Inflammatory macrophage (primary cell): ENCODE results near the gene CIDEB.
A peak's percentile ranks its signal among the peaks of the same experiment; 100 is the strongest.

ENCODE experiments used
- DNase-seq, 2 donors: peaks; one replicate each; pipeline ENCODE4 v3.0.0-alpha.2; 2020 to 2022

Gene CIDEB

DNA sequence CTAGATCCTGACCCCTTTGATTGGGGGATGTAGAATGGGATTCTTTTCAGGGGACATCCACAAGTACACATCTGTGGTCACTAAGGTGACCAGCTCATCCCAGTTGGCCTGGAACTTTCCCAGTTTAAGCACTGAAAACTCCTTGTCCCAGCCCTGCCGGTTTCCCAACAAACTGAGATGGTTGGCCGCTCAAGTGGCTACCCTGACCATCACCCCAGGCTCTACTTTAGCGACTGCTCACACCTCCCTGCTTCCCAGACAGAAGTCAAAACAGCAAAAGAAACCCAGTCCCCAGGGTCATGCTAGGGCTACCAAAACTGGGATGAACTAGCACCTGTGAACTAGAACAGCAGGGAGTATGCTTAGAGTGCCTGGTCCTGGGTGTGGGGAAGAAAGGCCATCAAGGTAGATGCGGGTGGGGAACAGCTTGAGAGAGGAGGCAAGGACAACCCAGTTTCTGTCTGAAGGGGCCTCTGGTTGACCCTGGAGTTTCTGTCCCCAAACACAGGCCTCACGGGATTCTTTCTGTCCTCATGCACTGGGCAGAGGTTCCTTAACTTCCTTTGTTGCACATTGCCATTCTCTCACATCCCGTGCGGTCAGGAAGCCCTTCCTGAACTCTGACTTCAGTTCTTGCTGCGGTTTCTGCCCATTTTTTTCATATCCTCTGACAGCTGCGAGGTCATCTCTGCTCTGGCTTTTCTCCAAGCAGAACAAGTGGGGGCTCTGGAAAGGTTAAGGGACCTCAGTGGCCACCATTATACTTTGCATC, 5.1 kb upstream of the CIDEB start:
- DNase-seq: peak; percentile 88 to 89

DNA sequence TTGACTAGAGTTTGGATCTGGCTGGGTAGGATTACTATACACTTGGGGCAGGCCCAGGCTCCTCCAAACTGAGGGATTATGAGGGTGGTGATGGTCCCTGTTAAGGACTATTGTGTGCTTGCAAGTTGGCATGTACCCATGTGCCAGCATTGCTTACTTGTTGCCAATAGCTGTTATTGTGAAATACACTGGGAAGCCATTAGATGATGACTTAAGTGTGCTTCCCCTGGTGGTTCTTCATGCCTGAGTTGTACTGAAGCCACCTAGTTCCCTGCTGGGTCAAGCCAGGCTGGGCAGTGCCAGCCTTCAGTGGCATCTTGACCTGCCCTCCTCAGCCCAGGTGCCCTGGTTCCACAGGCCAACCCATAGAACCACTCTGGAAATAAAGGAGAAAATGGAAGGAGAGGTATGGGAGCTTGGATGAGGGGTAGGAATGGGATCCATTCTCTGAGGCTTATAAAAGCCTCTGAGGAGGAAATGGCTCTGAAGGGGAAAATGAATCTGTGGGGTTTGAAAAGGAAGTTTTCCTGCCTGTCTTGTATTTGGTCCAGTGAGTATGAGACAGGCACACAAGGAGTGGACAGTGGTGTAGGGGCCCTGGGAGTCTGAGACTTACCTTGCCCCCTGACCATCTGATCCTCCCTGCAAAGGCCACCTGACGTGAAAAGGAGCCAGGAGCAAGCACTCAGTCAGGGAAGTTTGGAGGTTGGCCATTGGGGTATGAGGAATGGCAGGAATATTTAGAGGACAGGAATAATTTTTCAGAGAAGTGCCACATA, 4.2 kb upstream of the CIDEB start:
- DNase-seq: peak; percentile 73 to 81

GRCh38 chr14:24310646-24311604, 3.1 kb upstream of the CIDEB start, which contains the start of gene LTB4R:
Gene LTB4R (plus strand): TSS chr14:24311502. CDS start chr14:24315652, 4,150 bp downstream.
- DNase-seq: peak; percentile 31 to 36

GRCh38 chr14:24310265-24310645, 2.5 kb upstream of the CIDEB start:
- DNase-seq: no peak

GRCh38 chr14:24309538-24310264, 1.9 kb upstream of the CIDEB start, which contains the start of gene LTB4R2:
Gene LTB4R2 (plus strand): TSS chr14:24310140. CDS start chr14:24310665, 525 bp downstream.
- no peak for DNase-seq

GRCh38 chr14:24308342-24309124, 756 bp upstream of the CIDEB start:
- DNase-seq: no peak

GRCh38 chr14:24307156-24307574, 612 bp downstream of the CIDEB start:
- no peak for DNase-seq

- no peak for DNase-seq
Measured at GRCh38 chr14:24304019-24304387, 3.8 kb downstream of the CIDEB start.

- no peak for DNase-seq
Measured at GRCh38 chr14:24300326-24300980, 7.3 kb downstream of the CIDEB start.

GRCh38 chr14:24299255-24300191, 8.3 kb downstream of the CIDEB start, which contains the start of the genes DHRS1 and NOP9:
Gene DHRS1 (minus strand): TSS chr14:24299780. CDS start chr14:24299106, 674 bp downstream.
Gene NOP9 (plus strand): TSS chr14:24299850. CDS start chr14:24299955, 105 bp downstream.
- DNase-seq: peak; percentile 94 to 95

- DNase-seq: no peak
Measured at GRCh38 chr14:24298892-24299254, 8.9 kb downstream of the CIDEB start.

- DNase-seq: no peak
Measured at GRCh38 chr14:24297190-24297964, 10.4 kb downstream of the CIDEB start.

DNA sequence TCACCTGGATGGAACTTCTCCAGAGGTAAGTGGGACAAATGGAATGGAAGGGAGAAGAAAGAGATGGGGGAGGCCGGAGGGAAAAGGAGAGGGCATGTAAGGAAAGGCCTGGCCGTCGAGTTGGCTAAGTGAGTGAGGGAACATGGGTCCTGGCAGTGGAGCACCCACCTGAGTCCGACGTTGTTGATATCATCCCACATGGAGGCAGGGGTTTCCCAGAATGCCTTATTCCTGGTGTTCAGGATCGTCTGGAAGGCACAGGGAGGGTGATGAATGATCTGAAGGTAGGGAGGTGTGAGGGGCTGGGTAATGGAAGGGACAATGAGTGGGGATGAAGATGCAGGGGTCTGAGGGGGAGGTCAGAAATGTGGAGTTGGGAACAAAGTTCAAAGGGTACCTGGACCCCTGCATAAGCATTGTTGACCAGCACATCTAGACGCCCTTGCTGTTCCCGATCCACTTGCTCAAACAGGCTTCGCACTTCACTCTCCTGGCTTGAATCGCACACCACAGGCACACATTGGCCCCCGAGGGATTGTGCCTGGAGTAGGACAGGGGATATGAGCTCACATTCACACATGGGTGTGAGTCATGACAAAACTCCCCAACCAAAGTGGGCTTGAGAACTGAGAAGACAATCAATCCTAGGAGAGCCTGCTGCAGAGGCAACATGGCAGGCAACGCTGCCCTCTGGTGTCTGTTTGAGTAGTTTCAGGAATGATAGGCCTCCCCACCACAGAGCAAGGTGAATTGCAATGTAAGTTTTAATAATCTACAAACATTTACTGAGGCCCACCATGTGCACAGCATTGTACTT, 11.2 kb downstream of the CIDEB start:
- peak; percentile 81 to 84 for DNase-seq

GRCh38 chr14:24293525-24293924, 14.3 kb downstream of the CIDEB start:
- DNase-seq: no peak

- DNase-seq: no peak
Measured at GRCh38 chr14:24292118-24292807, 15.5 kb downstream of the CIDEB start.

DNA sequence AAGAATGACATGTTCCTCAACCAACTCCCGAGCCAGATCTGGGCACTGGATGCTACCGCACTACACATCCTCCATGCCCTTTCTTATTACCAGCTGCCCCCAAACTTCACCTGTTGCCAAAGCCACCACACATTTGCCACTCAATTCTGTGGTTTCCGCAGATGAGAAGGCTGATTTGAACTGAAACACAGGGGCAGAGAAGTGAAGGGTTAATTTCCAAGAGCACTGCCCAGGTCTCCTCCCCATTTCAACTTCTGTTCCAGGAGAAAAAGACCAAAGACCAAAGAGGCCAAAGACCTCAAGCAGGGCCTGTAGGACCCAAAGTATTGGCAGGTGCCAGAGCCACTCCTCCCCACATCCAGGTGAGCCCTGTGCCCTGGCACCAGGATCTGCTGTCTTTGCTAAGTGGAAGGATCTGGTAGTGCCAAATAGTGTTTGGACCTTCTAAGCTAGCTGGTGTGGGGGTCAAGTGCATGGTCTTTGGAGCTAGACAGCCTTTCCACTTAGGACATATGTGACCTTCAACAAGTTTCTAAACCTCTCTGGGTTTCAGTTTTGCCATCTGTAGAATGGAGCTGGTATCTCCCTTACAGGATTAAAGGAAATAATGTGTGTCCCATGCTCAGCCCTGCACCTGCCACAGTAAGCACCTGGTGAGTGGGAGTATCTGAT, 16.2 kb downstream of the CIDEB start:
- no peak for DNase-seq
